NK-92 (cell line): Measurements from ENCODE around the gene GULP1.

Experiments
- DNase-seq: peaks from one replicate; lab custom pipeline; 2025; ENCODE audit not compliant: unreplicated experiment; lab: John Stamatoyannopoulos, UW

The GULP1 gene

DNA sequence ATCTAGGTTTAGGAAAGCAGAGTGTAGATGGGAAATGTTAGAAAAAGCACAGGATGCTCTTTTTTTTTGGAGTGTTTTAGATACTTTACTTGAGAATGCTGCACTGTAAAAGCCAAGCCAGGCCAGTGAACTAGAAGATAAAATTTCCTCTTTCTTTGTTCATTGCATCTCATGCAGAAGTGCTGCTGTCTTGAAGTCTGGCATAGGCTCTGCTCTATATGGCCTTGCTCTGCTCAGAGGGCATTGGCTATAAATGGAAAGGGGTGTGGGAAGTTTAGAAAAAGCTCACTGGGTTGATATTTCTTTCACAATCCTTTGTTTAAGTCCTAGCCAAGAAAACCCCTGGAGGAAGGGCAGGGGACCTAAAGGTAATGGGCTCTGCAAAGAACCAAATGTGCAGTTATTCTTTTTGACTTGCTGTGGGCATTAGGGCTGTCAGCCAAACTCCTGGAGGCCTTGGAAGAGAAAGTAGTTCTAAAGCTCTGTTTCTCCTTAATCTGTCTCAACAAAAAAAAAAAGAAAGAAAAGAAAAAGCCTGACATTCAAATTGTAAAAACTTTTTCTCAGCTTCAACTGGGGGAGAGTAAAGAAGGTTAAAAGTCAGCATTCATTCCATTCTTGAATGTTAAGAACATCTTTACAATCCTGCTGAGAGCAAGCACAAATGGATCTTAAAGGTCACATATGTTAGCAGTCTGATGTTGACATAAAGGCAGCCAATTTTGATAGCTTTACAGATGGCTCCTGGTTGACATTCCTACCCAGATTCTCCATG, 338.3 kb downstream of the GULP1 start:
- DNase-seq = no peak

DNA sequence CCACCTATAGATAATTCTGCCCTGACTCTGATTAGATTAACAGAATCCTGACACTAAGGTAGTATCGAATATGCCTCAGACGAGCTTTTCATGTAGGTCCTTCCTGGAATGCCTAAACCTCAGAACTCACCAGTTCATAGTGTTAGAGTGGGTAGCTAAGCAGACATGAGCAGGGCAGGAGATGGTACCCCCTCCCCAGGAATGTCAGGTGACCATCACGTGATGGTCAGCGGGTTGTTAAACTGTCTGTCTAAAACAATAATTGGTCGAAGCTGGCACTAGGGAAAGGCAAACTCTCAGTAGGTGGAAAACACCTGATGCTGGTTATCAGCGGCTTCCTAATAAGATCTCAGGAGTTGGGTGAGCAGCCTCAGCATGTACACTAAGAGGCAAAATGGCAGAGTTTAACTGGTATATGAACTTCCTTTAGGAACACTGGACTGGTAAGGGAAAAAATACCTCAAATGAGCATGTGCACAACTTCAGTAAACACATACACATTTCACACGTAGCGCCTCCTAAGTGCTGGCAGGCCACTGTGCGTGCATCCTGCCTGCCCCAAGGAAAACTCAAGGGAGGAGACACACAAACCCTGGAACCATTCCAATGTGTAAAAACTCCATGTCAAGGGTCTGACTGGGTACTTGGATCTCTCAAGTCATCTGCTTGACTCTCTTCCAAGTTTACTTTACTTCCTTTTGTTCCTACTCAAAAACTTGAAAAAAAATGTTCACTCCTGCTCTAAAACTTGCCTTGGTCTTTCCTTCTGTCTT, 339.5 kb downstream of the GULP1 start:
- no peak for DNase-seq

DNA sequence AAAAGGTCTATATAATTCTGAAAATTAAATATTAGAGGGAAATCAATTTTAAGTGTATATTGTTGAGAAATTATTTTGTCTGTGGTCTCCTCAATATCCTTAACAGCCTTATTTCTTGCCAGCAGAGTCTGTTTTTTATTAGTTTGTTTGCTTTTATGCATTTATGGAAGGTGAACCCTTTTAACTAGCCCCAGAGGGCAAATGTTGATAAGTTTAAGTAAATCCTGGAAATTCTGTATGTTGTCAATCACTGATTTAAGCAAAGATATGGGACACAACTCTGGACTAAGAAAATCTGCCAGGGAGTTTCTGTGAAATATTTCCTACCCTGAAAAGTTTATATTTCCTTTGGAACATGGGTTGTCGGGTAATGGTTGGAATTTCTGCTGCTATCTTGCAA, 343.0 kb downstream of the GULP1 start:
- no peak for DNase-seq
